Testis (tissue), 3 donors: ENCODE results near the gene TENT4A. TPM values are rescaled to one million over a fixed set of nuclear protein-coding genes. Genes with fewer than 3 reads are reported as not detected.
A peak's percentile ranks its signal among the peaks of the same experiment; 100 is the strongest.

Source experiments
- DNase-seq: peaks from one replicate; pipeline ENCODE4 v3.0.0-alpha.2; 2019
- H3K27ac ChIP-seq, 2 donors: fragments of 200-600 bp; sonication (generic); one replicate each; pipeline ENCODE4 v1.5.1; 2019
- H3K27me3 ChIP-seq: fragments of 200-600 bp; sonication (generic); one replicate; pipeline ENCODE4 v1.5.1; 2019
- H3K36me3 ChIP-seq: fragments of 200-600 bp; sonication (generic); one replicate; pipeline ENCODE4 v1.5.1; 2017; ENCODE audit warnings: low read depth; ENCODE audit errors: missing control alignments
- H3K4me1 ChIP-seq: fragments of 200-600 bp; sonication (generic); one replicate; pipeline ENCODE4 v1.5.1; 2019
- H3K4me3 ChIP-seq, 2 donors: fragments of 200-600 bp; sonication (generic); one replicate each; pipeline ENCODE4 v1.5.1; 2017 to 2019
- H3K9me3 ChIP-seq: fragments of 200-600 bp; sonication (generic); one replicate; pipeline ENCODE4 v1.5.1; 2017
- CTCF ChIP-seq, 3 experiments: fragments of 450-650 bp in 2 of 3; fragments of 200-600 bp in 1 of 3; sonication (generic) in 1 of 3; IDR thresholded peaks; one replicate each; pipeline ENCODE4 v1.5.1; 2016 to 2019; ENCODE audit warnings: antibody characterized with exemption in 3 of 3, mild to moderate bottlenecking in 2 of 3, moderate library complexity in 1 of 3
- POLR2A ChIP-seq: fragments of 450-650 bp; IDR thresholded peaks from one replicate; pipeline ENCODE4 v1.6.1; 2017; ENCODE audit warnings: antibody characterized with exemption, mild to moderate bottlenecking, moderate library complexity
- WGBS, 2 donors: methylation state at CpG; one replicate each; pipeline ENCODE4 v1.1.5; 2018; 5-methylcytosine and 5-hydroxymethylcytosine counted together
- intact Hi-C: fragments of 100-400 bp; cut with DNase I; formaldehyde crosslinking; loops from one replicate; pipeline ENCODE4 v1.15.1; 2023; ENCODE audit warnings: low total_unique reads
- polyA plus RNA-seq: library from polyadenylated mRNA; stranded (reverse); fragments of 350-450 nt; fragmentation: Illumina TruSeq; extraction: RNeasy Lipid Tissue Mini Kit (QIAGEN cat#74804); gene quantifications from one replicate; pipeline ENCODE4 v1.2.3, GENCODE V29; 2014; ENCODE audit warnings: low read depth, low replicate concordance; ENCODE audit not compliant: insufficient read depth
- total RNA-seq, 2 donors: library from RNA; depleted of rRNA; stranded (reverse); fragments of >200 nt; gene quantifications; one replicate each; pipeline ENCODE4 v1.2.3, GENCODE V29; 2016

TENT4A gene
- total and polyA plus RNA-seq, 3 donors from 2014 or later, result 23.1 to 51.3 (median 46.2) TPM

GRCh38 chr5:6711409-6712141 is 1.7 kb upstream of the TENT4A start:
- H3K4me1 ChIP-seq, result peaks cover 25% of the 10 kb centered on the region
- no peaks in the 10 kb centered on the region for H3K9me3 ChIP-seq
- H3K27ac ChIP-seq, result peak overlapping the region; percentile 78 to 97
- WGBS, 2 donors, result 29 to 33% methylated on average over 15 of the region's 15 CpGs
- H3K36me3 ChIP-seq, result no peaks in the 10 kb centered on the region
- no peaks in the 10 kb centered on the region for H3K27me3 ChIP-seq
- H3K4me3 ChIP-seq, result peak overlapping the region; percentile 76 to 86
- TF ChIP-seq CTCF (IDR thresholded peaks at IDR 0.05) (no peak), POLR2A (no peak)
- intact Hi-C loops, result no loop called here
- DNase-seq, result no peak

GRCh38 chr5:6712142-6712576 is 1.1 kb upstream of the TENT4A start:
- 0 to 1% methylated on average over 9 to 33 of the region's 36 CpGs for WGBS, 2 donors
- intact Hi-C loops, result no loop called here
- peak overlapping the region; percentile 76 to 86 for H3K4me3 ChIP-seq
- peak; percentile 60 for DNase-seq
- no peaks in the 10 kb centered on the region for H3K36me3 ChIP-seq
- H3K4me1 ChIP-seq, result peaks cover 31% of the 10 kb centered on the region
- TF ChIP-seq POLR2A (no peak), CTCF (IDR thresholded peaks at IDR 0.05) (no peak)
- no peaks in the 10 kb centered on the region for H3K27me3 ChIP-seq
- H3K27ac ChIP-seq, result peak overlapping the region; percentile 78 to 97
- H3K9me3 ChIP-seq, result no peaks in the 10 kb centered on the region

- Histone ChIP-seq H3K4me3 (peak overlapping the region; percentile 76 to 86), H3K4me1 (peaks cover 36% of the 10 kb centered on the region), H3K36me3 (no peaks in the 10 kb centered on the region), H3K9me3 (no peaks in the 10 kb centered on the region), H3K27ac (peak overlapping the region; percentile 78 to 97), H3K27me3 (no peaks in the 10 kb centered on the region)
- DNase-seq, result peak; percentile 95
- intact Hi-C loops, result no loop called here
- WGBS, 2 donors, result 1 to 4% methylated on average over 4 to 65 of the region's 85 CpGs
- TF ChIP-seq CTCF (IDR thresholded peaks at IDR 0.05), result no peak
- TF ChIP-seq POLR2A, result no peak
These were observed 507 bp upstream of the TENT4A start for GRCh38 chr5:6712577-6713273.

- no peak for TF ChIP-seq CTCF (IDR thresholded peaks at IDR 0.05)
- no peak for TF ChIP-seq POLR2A
These were observed 1.2 kb downstream of the TENT4A start for GRCh38 chr5:6714226-6715041.

More at GRCh38 chr5:6714226-6715041, 1.2 kb downstream of the TENT4A start:
- H3K27ac ChIP-seq, result peak overlapping the region in 1 of 2 donors; percentile 83
- peaks cover 38% of the 10 kb centered on the region for H3K4me1 ChIP-seq
- H3K27me3 ChIP-seq, result no peaks in the 10 kb centered on the region
- peak overlapping the region; percentile 36 to 68 for H3K4me3 ChIP-seq
- H3K9me3 ChIP-seq, result no peaks in the 10 kb centered on the region
- intact Hi-C loops, result no loop called here
- WGBS, 2 donors, result 1 to 2% methylated on average over 8 to 39 of the region's 99 CpGs
- no peak for DNase-seq
- H3K36me3 ChIP-seq, result no peaks in the 10 kb centered on the region
